Liver (tissue), 9 donors: ENCODE results near the gene TNF. TPM values are rescaled to one million over a fixed set of nuclear protein-coding genes. Genes with fewer than 3 reads are reported as not detected.

Source experiments
- DNase-seq: peaks from one replicate; pipeline ENCODE4 v3.0.0-alpha.2; 2017; ENCODE audit warnings: low spot score
- H3K27ac ChIP-seq, 2 donors: one replicate each; pipeline ENCODE4 v1.7.0; 2013; ENCODE audit warnings: inconsistent platforms in 2 of 2, low read length in 2 of 2, control low read depth in 1 of 2, low read depth in 1 of 2, mild to moderate bottlenecking in 1 of 2
- H3K27me3 ChIP-seq, 4 donors: one replicate each; pipeline versions ENCODE4 v1.6.1 to v1.7.0; 2013; ENCODE audit warnings: low read length in 3 of 4, inconsistent platforms in 1 of 4, mild to moderate bottlenecking in 1 of 4, moderate library complexity in 1 of 4; ENCODE audit not compliant: control insufficient read depth in 4 of 4, insufficient read depth in 4 of 4
- H3K36me3 ChIP-seq, 4 donors: one replicate each; pipeline versions ENCODE4 v1.6.1 to v1.7.0; 2013; ENCODE audit warnings: low read length in 3 of 4, mild to moderate bottlenecking in 3 of 4, low read depth in 1 of 4, moderate library complexity in 1 of 4; ENCODE audit not compliant: control insufficient read depth in 4 of 4, insufficient read depth in 3 of 4
- H3K4me1 ChIP-seq, 4 donors: one replicate each; pipeline versions ENCODE4 v1.6.1 to v1.7.0; 2013; ENCODE audit warnings: low read length in 3 of 4, mild to moderate bottlenecking in 3 of 4, moderate library complexity in 1 of 4; ENCODE audit not compliant: control insufficient read depth in 4 of 4, insufficient read depth in 4 of 4
- H3K4me3 ChIP-seq, 3 donors: one replicate each; pipeline versions ENCODE4 v1.6.1 to v1.7.0; 2013; ENCODE audit warnings: low read length in 3 of 3, control low read depth in 1 of 3, low read depth in 1 of 3, mild to moderate bottlenecking in 1 of 3
- H3K9ac ChIP-seq, 2 donors: one replicate each; pipeline ENCODE4 v1.7.0; 2013; ENCODE audit warnings: low read length in 2 of 2, mild to moderate bottlenecking in 2 of 2, moderate library complexity in 2 of 2, control low read depth in 1 of 2, low read depth in 1 of 2
- H3K9me3 ChIP-seq, 4 donors: one replicate each; pipeline versions ENCODE4 v1.6.1 to v1.7.0; 2013; ENCODE audit warnings: low read length in 3 of 4; ENCODE audit not compliant: control insufficient read depth in 4 of 4
- ATF3 ChIP-seq: IDR thresholded peaks from 2 replicates; pipeline ENCODE4 v1.6.1; 2016; ENCODE audit warnings: antibody characterized with exemption
- CTCF ChIP-seq: fragments of 150-350 bp; IDR thresholded peaks from 2 replicates; pipeline ENCODE4 v1.5.1; 2017; ENCODE audit warnings: improper control_type of control experiment, low read depth, low read length; ENCODE audit not compliant: missing input control
- EGR1 ChIP-seq, 2 donors: IDR thresholded peaks; 2 replicates each; pipeline ENCODE4 v1.6.1; 2016 to 2018; ENCODE audit warnings: antibody characterized with exemption in 2 of 2, low read depth in 2 of 2
- FOXA1 ChIP-seq: IDR thresholded peaks from 2 replicates; pipeline ENCODE4 v1.6.1; 2016; ENCODE audit warnings: antibody characterized with exemption
- FOXA2 ChIP-seq: IDR thresholded peaks from 2 replicates; pipeline ENCODE4 v1.6.1; 2016; ENCODE audit warnings: antibody characterized with exemption
- GABPA ChIP-seq, 2 donors: IDR thresholded peaks in 1 of 2; conservative IDR thresholded peaks in 1 of 2; 2 replicates each; pipeline ENCODE4 v1.6.1; 2016; ENCODE audit warnings: antibody characterized with exemption in 2 of 2, mild to moderate bottlenecking in 1 of 2, moderate library complexity in 1 of 2
- HNF4A ChIP-seq, 2 donors: conservative IDR thresholded peaks; 2 replicates each; pipeline ENCODE4 v1.6.1; 2016; ENCODE audit warnings: antibody characterized with exemption in 2 of 2, mild to moderate bottlenecking in 2 of 2
- HNF4G ChIP-seq: IDR thresholded peaks from 2 replicates; pipeline ENCODE4 v1.6.1; 2016; ENCODE audit warnings: antibody characterized with exemption
- JUND ChIP-seq, 2 donors: IDR thresholded peaks; 2 replicates each; pipeline ENCODE4 v1.6.1; 2016; ENCODE audit warnings: antibody characterized with exemption in 2 of 2
- MAX ChIP-seq: IDR thresholded peaks from 2 replicates; pipeline ENCODE4 v1.6.1; 2016; ENCODE audit warnings: antibody characterized with exemption
- NR2F2 ChIP-seq: IDR thresholded peaks from 2 replicates; pipeline ENCODE4 v1.6.1; 2016; ENCODE audit warnings: antibody characterized with exemption
- REST ChIP-seq: IDR thresholded peaks from 2 replicates; pipeline ENCODE4 v1.6.1; 2016; ENCODE audit warnings: antibody characterized with exemption, mild to moderate bottlenecking
- RXRA ChIP-seq, 2 donors: IDR thresholded peaks; 2 replicates each; pipeline ENCODE4 v1.6.1; 2017 to 2018; ENCODE audit warnings: antibody characterized with exemption in 2 of 2, mild to moderate bottlenecking in 1 of 2
- SP1 ChIP-seq: IDR thresholded peaks from 2 replicates; pipeline ENCODE4 v1.6.1; 2018; ENCODE audit warnings: antibody characterized with exemption, mild to moderate bottlenecking
- TAF1 ChIP-seq: conservative IDR thresholded peaks from 2 replicates; pipeline ENCODE4 v1.6.1; 2016; ENCODE audit warnings: antibody characterized with exemption, mild to moderate bottlenecking
- YY1 ChIP-seq: IDR thresholded peaks from 2 replicates; pipeline ENCODE4 v1.6.1; 2016; ENCODE audit warnings: antibody characterized with exemption, mild to moderate bottlenecking
- ZBTB33 ChIP-seq: IDR thresholded peaks from 2 replicates; pipeline ENCODE4 v1.6.1; 2016; ENCODE audit warnings: antibody characterized with exemption
- WGBS: extraction: QIAGEN DNeasy Blood & Tissue Kit; methylation state at CpG from one replicate; pipeline ENCODE4 v1.1.7; 2013; 5-methylcytosine and 5-hydroxymethylcytosine counted together
- polyA plus RNA-seq, 2 donors: library from polyadenylated mRNA; stranded (reverse) in 1 of 2; unstranded in 1 of 2; fragments of 200-250 nt in 1 of 2; fragments of >200 nt in 1 of 2; fragmentation: Nextera tagmentation in 1 of 2; extraction: Ambion mirVana in 1 of 2; gene quantifications; one replicate each; pipeline versions ENCODE4 v1.2.1 to v1.2.3, GENCODE V29; 2013 to 2015
- total RNA-seq, 2 donors: library from RNA; depleted of rRNA; stranded (reverse); fragments of >200 nt; gene quantifications; one replicate each; pipeline ENCODE4 v1.2.3, GENCODE V29; 2014
- donor health status: healthy.
- donor health status: healthy.
- donor health status: healthy.
- donor health status: healthy.
- donor health status: healthy.

TNF gene
- total and polyA plus RNA-seq, 4 donors = 0.06 to 0.42 (median 0.19) TPM; not detected in 1

GRCh38 chr6:31619805-31620585 is 44.6 kb downstream of the TNF start:
- peak; percentile 95 for DNase-seq
- H3K9ac ChIP-seq = peak overlapping the region; percentile 0 to 42
- H3K4me3 ChIP-seq = peak overlapping the region; percentile 59 to 76 (median 71)
- TF ChIP-seq TAF1 (peak; percentile 65), NR2F2 (peak; percentile 43), HNF4G (no peak), RXRA (IDR thresholded peaks at IDR 0.05) (peak; percentile 34 to 42), EGR1 (IDR thresholded peaks at IDR 0.05; ENCODE audit: low read depth in 2 of 2) (peak; percentile 98 to 99), FOXA1 (no peak), GABPA (IDR thresholded peaks at IDR 0.05 in 1 of 2, conservative IDR thresholded peaks at IDR 0.05 in 1 of 2) (peak; percentile 14 to 69), SP1 (peak; percentile 93), FOXA2 (no peak), ATF3 (peak; percentile 22), ZBTB33 (peak; percentile 90), HNF4A (conservative IDR thresholded peaks at IDR 0.05) (peak; percentile 1 to 26), JUND (IDR thresholded peaks at IDR 0.05) (peak in 1 of 2 donors; percentile 55), YY1 (peak; percentile 90), CTCF (no peak), MAX (peak; percentile 85), REST (peak; percentile 86)
- peaks cover under 1 to 16% (median 12%) of the 10 kb centered on the region in 4 donors for H3K36me3 ChIP-seq
- peak overlapping the region; percentile 93 to 96 for H3K27ac ChIP-seq
- no peaks in the 10 kb centered on the region for H3K27me3 ChIP-seq
- peaks cover 7 to 19% (median 10%) of the 10 kb centered on the region in 4 donors for H3K4me1 ChIP-seq
- WGBS = under 1% methylated on average over 50 of the region's 50 CpGs
- H3K9me3 ChIP-seq = no peaks in the 10 kb centered on the region
